Panc1 (cell line): ENCODE measurements around the gene ERC2. TPM values are rescaled to one million over a fixed set of nuclear protein-coding genes. Genes with fewer than 3 reads are reported as not detected.

Source experiments
- ATAC-seq: fragments of 200-7000 bp; cut with Tn5 transposase; 2 replicates; pipeline ENCODE4 v1.9.1; 2020; ENCODE audit warnings: mild to moderate bottlenecking, moderate library complexity
- BruUV-seq: library from RNA; stranded (reverse); fragments of 400-500 nt; replicated peaks from 2 replicates; lab custom pipeline; 2021; lab: Mats Ljungman, UMichigan
- CTCF ChIA-PET: fragments of 300-600 bp; sonication (Branson Sonifier 250); formaldehyde crosslinking; loops from one replicate; lab custom pipeline; 2022; ENCODE audit warnings: antibody characterized with exemption; lab: Charles Lee
- POLR2A ChIA-PET: fragments of 300-600 bp; sonication (Branson Sonifier 250); formaldehyde crosslinking; loops from one replicate; lab custom pipeline; 2022; ENCODE audit warnings: antibody characterized with exemption; lab: Charles Lee
- DNase-seq: peaks from one replicate; pipeline ENCODE4 v3.0.0-alpha.2; 2010; ENCODE audit warnings: low read depth, low spot score
- H3K27ac ChIP-seq: 2 replicates; pipeline ENCODE4 v1.5.1; 2011; ENCODE audit warnings: mild to moderate bottlenecking, low read length, inconsistent platforms
- H3K27me3 ChIP-seq: fragments of 200-500 bp; sonication (Bioruptor generic); 2 replicates; pipeline ENCODE4 v1.6.0; 2014; ENCODE audit warnings: low read length, inconsistent platforms; ENCODE audit not compliant: control insufficient read depth, insufficient read depth
- H3K36me3 ChIP-seq: fragments of 200-500 bp; sonication (Bioruptor generic); 2 replicates; pipeline ENCODE4 v1.5.1; 2014; ENCODE audit warnings: inconsistent platforms, mild to moderate bottlenecking, low read length, moderate library complexity; ENCODE audit not compliant: control insufficient read depth, insufficient read depth
- H3K4me1 ChIP-seq: 2 replicates; pipeline ENCODE4 v1.5.1; 2011; ENCODE audit warnings: inconsistent platforms, mild to moderate bottlenecking, low read length, moderate library complexity; ENCODE audit not compliant: control insufficient read depth, insufficient read depth
- H3K4me3 ChIP-seq, 2 experiments: 2 replicates each; pipeline ENCODE4 v1.5.1; 2011 to 2012; ENCODE audit warnings: low read depth in 2 of 2, low read length in 2 of 2, mild to moderate bottlenecking in 2 of 2, inconsistent platforms in 1 of 2, moderate library complexity in 1 of 2
- H3K9me3 ChIP-seq: fragments of 200-500 bp; sonication (Bioruptor generic); 2 replicates; pipeline ENCODE4 v1.5.1; 2014; ENCODE audit warnings: low read depth, mild to moderate bottlenecking, inconsistent platforms, low read length, moderate library complexity; ENCODE audit not compliant: control insufficient read depth, insufficient read depth
- CTCF ChIP-seq: fragments of 450-650 bp; IDR thresholded peaks from 2 replicates; pipeline ENCODE4 v1.5.1; 2017; ENCODE audit warnings: mild to moderate bottlenecking
- POLR2AphosphoS5 ChIP-seq: IDR thresholded peaks from 2 replicates; pipeline ENCODE4 v1.6.1; 2012; ENCODE audit warnings: mild to moderate bottlenecking, low read depth, low read length, moderate library complexity
- REST ChIP-seq, 2 experiments: IDR thresholded peaks; 2 replicates each; pipeline ENCODE4 v1.6.1; 2011 to 2012; ENCODE audit warnings: low read depth in 2 of 2, control low read depth in 1 of 2, low read length in 1 of 2, mild to moderate bottlenecking in 1 of 2, moderate library complexity in 1 of 2; ENCODE audit not compliant: insufficient read depth in 1 of 2
- SIN3A ChIP-seq: IDR thresholded peaks from 2 replicates; pipeline ENCODE4 v1.6.1; 2012; ENCODE audit warnings: low read depth, mild to moderate bottlenecking, low read length, moderate library complexity, borderline replicate concordance; ENCODE audit not compliant: insufficient read depth
- TCF7L2 ChIP-seq: IDR thresholded peaks from 2 replicates; pipeline ENCODE4 v1.6.1; 2011; ENCODE audit warnings: mild to moderate bottlenecking, low read depth, low read length, inconsistent platforms
- in situ Hi-C: cut with HindIII; loops from 2 replicates; pipeline ENCODE4 v1.10.0; 2016; ENCODE audit warnings: low sequenced_read_pairs, low pct_unique_long_range_greater_than_20kb
- intact Hi-C: fragments of 100-400 bp; cut with micrococcal nuclease; formaldehyde crosslinking; loops from one replicate; pipeline ENCODE4 v1.10.0; 2022; ENCODE audit not compliant: unreplicated experiment
- total RNA-seq: library from RNA; stranded (reverse); gene quantifications from one replicate; pipeline ENCODE4 v1.2.1, GENCODE V29; 2021; ENCODE audit not compliant: unreplicated experiment

Gene ERC2
- total RNA-seq, 1 experiment from 2014 or later: 0.33 TPM

- Histone ChIP-seq H3K4me1 (no peaks in the 10 kb centered on the region), H3K36me3 (no peaks in the 10 kb centered on the region), H3K27ac (no peak overlapping the region), H3K4me3 (peak overlapping the region; percentile 43 to 47), H3K27me3 (peaks cover 16% of the 10 kb centered on the region), H3K9me3 (no peaks in the 10 kb centered on the region)
- intact Hi-C loops (no loop called here), in situ Hi-C loops (no loop called here)
- peak; percentile 62 for ATAC-seq
- POLR2A ChIA-PET: no interaction called here
- TF ChIP-seq TCF7L2 (no peak), POLR2AphosphoS5 (no peak), REST (IDR thresholded peaks at IDR 0.05; ENCODE audit: insufficient read depth in 1 of 2, low read depth in 2 of 2, low read length in 1 of 2) (no peak), CTCF (no peak), SIN3A (no peak)
- BruUV-seq: no TSS peak
- DNase-seq: no peak
- CTCF ChIA-PET: no interaction called here
These were observed 475 bp downstream of the ERC2 start for GRCh38 chr3:56467801-56468183.

DNA sequence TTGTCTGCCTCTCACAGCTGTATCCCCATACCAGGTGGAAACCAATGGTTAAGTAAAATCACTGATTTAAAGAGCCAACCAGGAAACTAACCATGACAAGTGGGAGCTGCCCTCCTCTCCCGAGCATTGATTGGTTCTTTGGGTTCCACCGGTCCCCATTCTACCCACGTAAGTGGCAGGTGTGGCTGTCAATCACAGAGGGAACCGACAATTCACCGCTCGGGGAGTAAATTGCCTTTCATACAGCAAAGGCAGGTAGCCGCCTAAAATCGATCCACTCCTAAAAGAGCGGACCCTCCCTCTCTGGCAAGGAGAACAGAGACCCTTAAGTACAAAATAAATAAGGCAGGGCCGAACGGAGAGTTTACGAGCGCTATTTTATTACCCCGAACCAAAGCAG is 1.2 kb downstream of the ERC2 start:
- H3K4me3 ChIP-seq: peak overlapping the region; percentile 43 to 47
- intact Hi-C loops (no loop called here), in situ Hi-C loops (no loop called here)
- H3K27ac ChIP-seq: no peak overlapping the region
- no peak for TF ChIP-seq REST (IDR thresholded peaks at IDR 0.05; ENCODE audit: insufficient read depth in 1 of 2, low read depth in 2 of 2, low read length in 1 of 2)
- TF ChIP-seq POLR2AphosphoS5: no peak
- ATAC-seq (peak; percentile 87), DNase-seq (no peak)
- H3K4me1 ChIP-seq: no peaks in the 10 kb centered on the region
- H3K36me3 ChIP-seq: no peaks in the 10 kb centered on the region
- BruUV-seq: no TSS peak
- no peaks in the 10 kb centered on the region for H3K9me3 ChIP-seq
- peaks cover 16% of the 10 kb centered on the region for H3K27me3 ChIP-seq
- POLR2A ChIA-PET: interaction anchor here (0.6 kb wide), 1 partner anchor 18 kb away, joined by 6 read pairs; no protein-coding TSS in a partner anchor
- CTCF ChIA-PET: no interaction called here
